Anterior cingulate cortex (tissue), 58 donors: ENCODE results near the gene ATP9B.

Experiments used
- DNase-seq, 58 donors: peaks; one replicate each; lab custom pipeline; 2025; lab: John Stamatoyannopoulos, UW

ATP9B gene

DNA sequence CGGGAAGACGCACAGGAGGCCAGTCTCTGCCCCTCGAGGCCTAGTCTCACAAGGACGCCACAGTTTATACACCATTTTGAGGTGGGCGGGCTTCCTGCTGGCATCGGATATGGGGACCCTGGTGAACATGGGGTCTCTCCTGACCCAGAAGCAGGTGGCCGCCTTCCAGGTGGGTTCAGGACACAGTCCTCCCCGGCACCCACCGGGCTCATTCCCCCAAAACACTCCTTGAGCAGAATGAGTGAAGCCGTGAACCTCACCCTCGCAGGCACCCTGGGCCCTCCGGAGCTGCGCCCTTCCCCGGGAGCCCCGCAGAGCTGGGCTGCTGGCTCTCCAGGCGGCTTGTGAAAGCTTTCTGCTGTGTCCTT, 333.0 kb downstream of the ATP9B start:
- no peak for DNase-seq

DNA sequence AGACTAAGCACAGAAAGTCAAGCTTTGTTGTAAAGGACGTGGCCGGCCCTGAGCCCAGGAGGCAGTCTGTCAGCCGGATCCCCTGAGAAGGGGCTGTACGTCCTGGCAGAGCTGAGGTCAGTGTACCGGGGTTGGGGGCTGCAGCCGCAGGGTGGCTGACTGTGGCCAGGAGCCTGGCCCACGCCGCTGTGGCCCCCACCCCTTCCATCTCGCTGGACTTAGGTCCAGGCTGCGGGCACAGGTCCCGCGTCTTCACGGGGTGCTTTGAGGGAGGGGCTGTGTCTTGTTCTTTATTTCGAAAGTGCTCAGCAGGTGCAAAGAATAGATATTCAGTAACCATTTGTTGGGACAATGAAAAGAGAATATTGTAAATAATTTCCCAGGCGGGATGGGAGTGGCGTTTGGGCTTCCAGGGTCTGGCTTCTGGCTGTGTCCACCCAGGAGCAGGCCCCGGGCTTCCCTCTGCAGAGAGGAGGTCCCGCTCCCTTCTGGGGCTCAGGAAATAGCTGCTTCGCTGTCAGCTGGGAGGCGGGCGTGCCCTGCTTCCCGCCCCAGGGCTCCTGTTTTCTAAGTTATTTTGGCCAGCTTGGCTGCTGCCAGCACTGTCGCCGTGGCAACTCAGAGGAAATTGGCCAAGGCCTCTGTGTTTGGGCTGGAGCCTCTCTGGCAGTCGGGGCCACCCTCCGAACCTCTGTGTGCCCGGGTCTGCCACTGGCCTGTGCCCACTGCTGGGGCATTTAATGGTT, 334.0 kb downstream of the ATP9B start:
- DNase-seq: peak in 49 of 58 donors; percentile 12 to 86 (median 59)

DNA sequence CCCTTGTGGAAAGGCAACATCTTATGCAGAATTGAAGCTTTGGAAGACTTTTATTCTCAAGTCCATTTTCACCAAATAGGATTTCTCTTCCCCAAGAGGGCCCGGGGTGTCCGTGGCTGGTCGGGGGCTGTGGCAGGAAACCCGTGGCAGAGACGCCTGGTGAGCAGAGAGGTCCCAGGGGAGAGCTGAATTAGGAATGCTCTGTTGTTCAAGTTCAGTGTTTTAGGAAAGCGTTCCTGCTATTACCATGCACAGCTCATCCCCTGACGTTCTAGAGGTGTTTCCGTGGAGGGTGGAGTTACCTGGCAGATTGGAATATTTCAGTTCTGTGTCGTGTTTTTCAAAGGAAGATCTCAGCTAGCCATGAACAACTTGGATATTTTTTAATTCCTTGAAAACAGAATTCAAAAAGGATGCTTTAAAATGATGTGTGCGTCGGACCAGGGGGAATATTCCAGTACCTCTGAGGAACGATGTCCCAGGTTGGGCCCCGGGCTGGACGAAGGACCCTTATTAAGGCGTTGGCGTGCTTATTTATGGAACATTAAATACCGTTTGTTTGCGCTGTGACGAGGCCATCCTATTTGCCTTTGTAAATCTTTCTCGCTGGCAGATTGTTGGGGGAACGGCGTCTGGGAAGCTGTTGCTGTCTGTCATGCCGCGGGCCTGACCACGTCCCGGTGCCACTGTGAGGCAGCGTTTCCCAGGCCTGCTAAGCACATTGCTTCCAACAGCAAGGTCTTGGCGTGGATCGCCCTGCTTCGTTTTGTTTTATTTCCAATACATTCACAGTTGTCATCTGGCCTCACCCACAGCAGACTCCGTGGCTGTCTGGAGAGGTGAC, 334.8 kb downstream of the ATP9B start:
- DNase-seq: no peak

DNA sequence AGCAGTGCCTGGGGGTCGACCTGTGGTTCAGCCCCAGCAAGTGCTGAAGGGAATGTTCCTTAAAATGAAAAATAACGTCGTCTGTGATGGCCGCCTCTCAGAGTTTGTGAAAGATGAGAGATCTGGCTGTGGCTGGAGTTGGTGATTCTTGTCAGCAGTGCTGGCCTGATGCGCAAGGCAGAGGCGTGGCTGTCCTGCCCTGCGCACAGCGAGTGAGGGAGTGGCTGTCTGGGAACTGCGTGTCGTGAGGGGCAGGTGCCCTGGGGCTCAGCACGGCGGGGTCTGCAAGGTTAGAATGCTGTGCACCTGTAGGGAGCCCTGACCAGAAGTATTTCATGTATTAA, 335.3 kb downstream of the ATP9B start:
- no peak for DNase-seq

DNA sequence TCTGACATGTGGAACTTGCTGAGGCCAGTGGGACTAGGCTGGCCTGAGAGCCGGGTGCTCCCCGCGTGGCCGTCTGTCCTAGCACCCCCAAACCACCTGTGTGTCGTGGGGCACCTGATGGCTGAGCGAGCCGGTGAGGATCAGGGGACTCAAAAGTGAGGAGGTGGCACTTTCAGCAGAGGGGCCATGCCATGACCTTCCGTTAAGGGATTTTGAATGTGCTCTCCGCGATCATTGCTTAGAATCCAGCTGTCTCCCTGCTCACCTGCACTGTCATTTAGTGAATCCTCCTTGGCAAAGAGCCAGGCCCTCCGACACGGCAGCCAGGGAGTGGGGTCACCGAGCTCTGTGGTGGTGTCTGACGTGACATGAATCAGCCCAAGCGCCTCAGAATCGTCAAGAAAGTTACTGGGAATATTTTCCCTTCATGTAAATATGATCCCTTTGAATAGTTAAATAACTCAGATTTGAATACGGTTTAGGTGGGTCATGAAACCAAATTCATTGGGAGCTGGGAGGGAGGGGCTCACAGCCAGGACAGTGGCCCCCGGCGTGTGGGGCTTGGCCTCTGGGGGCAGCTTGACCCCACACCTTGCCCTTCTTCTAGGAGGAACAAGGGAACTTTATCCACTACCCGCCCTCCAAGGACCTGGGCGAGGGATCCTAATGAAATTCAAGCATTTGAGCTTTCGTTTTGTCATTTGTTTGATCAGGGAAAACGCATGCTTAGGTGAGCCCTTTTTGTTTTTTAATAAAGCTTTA, 336.0 kb downstream of the ATP9B start:
- DNase-seq: no peak

DNA sequence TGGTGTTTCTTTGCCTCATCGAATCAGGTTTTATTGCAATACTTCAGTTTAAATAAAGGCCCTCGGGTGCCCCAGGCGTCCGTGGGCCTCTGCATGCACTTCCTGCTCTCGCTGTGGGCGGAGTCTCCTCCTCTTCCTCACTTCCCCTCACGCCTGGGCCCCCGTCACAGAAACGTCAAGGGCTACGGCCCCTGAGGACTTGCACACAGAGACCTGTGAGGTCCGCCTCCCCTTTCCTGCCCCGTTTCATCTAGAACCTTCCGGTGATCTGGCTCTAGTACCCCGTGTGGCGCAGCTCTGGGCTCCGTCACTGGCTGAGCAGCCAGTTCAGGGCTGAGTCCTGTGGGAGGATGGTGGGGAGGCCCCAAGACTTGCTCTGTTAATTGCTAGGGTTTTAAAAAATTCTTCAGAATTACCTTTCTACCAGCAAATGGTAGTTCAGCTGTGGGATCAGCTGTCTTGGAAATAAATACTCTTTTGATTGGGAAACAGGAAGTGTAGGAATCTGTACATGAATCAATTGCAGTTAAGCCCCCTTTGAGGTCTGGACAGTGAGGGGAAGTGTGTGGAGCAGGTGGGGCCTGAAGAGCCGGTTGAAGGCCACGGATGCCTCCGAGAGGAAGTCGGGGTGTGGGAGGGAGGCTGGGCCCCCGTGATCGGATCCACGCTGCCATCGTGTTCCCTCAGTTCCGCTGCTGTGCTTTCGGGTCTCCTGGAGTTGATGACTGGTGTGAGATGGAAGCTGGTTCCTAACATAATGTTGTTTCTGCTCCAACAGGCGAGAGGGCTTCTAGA, 336.8 kb downstream of the ATP9B start:
- DNase-seq: peak in 11 of 58 donors; percentile 9 to 40 (median 25)

DNA sequence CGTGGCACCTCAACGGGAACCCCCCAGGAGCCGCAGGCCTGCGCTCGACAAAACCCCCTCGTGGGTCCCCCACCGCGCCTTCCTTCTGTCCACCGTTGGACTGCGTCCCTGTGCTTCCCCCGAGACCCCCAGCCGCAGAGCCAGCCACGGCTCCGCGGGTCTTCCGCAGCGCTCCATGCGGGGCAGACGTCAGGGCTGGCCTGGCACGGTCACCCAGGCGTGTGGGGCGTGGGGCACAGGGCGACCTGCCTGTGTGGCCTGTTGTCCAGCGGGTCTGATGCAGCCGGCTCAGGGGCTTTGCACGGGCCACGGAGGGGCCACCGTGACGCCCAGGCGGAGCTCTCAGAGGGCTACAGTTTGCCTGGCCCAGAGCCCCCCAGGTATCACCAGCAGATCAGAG, 337.5 kb downstream of the ATP9B start:
- DNase-seq: no peak

DNA sequence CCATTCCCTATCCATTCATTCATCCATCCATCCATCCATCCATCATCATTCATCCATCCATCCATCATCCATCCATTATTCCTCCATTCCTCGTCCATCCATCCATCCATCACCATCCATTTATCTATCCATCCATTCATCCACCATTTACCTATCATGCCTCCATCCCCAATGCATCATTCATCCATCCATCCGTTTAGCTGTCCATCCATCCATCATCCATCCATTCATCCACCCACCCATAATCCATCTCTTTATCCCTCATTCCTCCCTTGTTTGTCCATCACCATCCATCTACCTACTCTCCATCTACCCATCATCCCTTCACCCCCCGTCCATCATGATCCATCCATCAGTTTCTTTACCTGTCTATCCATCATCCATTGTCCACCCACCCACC, 340.1 kb downstream of the ATP9B start:
- no peak for DNase-seq

DNA sequence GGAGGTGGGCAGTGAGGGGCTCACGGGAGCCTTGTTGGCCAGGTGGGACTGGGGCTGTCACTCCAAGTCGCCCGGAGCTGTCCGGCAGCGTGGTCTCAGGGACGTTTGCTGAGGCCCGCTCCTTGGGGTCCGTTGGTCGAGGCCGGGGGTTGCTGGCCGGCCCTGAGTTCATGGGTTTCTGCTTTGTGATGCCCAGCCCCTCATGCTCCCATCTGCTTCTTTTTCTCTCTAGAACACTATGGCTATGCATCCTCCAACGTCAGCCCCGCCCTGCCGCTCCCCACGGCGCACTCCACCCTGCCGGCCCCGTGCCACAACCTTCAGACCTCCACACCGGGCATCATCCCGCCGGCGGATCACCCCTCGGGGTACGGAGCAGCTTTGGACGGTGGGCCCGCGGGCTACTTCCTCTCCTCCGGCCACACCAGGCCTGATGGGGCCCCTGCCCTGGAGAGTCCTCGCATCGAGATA, 341.0 kb downstream of the ATP9B start:
- no peak for DNase-seq

DNA sequence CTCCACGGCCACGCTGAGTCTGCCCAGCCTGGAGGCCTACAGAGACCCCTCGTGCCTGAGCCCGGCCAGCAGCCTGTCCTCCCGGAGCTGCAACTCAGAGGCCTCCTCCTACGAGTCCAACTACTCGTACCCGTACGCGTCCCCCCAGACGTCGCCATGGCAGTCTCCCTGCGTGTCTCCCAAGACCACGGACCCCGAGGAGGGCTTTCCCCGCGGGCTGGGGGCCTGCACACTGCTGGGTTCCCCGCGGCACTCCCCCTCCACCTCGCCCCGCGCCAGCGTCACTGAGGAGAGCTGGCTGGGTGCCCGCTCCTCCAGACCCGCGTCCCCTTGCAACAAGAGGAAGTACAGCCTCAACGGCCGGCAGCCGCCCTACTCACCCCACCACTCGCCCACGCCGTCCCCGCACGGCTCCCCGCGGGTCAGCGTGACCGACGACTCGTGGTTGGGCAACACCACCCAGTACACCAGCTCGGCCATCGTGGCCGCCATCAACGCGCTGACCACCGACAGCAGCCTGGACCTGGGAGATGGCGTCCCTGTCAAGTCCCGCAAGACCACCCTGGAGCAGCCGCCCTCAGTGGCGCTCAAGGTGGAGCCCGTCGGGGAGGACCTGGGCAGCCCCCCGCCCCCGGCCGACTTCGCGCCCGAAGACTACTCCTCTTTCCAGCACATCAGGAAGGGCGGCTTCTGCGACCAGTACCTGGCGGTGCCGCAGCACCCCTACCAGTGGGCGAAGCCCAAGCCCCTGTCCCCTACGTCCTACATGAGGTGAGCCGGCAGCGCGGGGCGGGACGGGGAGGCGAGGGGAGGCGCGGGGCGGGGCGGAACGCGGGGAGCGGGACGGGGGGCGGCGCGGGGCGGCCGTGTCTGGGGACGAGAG, 341.8 kb downstream of the ATP9B start:
- no peak for DNase-seq

DNA sequence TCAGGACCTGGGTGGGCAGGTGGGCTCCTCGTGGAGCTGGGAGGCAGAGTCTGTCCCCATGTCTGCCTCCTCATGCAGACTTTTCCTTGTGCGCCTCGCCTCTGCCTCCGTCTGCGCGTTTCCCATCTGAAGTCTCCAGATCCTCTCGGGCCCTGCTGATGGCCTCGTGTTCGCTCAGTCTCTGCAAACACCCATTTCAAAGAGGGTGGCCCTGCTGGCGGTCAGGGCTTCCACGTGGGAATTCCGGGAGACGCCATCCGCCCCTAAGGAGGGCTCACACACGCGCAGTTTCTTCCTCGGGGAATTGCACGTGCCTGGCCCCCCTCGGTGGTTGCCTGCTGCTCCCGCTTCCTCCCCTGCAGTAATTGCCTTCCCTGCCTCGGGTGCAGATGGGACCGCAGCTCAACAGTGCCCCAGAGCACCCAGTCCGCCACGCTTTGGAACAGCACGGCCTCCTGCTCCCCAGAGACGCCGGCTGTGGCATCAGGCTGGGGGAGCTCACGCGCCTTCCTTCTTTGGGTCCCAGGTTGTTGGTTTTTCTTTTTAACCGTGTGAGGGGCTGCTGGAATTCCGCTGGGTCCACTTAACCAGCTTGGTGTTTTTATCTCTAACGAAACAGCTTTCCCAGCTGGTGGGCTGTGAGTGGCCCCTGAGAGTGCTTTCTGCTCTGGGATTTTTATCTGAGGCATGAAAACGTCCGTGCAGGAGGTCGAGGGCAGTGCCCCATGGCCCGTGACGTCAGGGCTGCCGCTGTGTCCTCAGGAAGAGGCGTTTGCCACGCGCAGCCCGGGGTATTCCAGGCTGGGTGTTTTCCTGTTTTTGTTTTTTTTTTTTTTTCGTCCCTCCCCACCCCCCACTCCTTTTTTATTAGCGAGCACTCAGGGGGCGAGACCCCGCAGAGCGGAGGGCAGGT, 342.7 kb downstream of the ATP9B start:
- no peak for DNase-seq

DNA sequence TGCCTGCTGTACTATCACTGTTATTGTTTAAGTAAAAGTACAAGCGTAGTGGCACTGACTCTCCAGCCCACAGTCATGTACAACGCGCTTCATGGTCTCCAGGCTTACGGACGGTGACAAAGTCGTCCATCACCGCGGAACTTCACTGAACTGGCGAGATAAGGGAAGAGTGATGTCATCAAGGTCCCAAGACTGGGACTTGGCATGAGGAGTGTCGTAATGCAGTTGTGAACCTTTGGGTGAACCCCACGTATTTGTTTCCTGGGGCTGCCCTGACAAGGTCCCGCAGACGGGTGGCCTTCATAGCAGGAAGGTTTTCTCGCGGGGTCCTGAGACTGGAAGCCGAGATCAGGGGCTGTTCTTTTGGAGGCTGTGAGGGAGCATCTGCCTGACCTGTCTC, 343.8 kb downstream of the ATP9B start:
- DNase-seq: no peak

DNA sequence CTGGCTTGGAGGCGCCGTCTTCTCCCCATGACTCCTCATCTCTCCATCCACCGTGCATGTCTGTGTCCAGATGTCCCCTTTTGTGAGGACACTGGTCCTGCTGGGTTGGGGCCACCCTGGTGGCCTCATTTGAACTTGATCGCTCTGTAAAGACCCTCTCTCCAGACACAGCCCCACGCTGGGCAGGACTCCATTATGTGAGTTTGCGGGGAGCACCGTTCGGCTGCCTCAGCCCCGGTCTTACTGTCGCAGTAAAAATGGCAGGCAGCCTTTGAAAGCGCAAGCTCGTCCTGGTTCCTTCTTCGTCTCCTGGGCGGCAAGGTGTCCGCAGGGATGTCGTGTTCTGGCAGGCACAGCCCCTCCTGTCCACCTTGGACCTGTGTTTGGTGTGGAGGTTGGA, 344.2 kb downstream of the ATP9B start:
- no peak for DNase-seq

DNA sequence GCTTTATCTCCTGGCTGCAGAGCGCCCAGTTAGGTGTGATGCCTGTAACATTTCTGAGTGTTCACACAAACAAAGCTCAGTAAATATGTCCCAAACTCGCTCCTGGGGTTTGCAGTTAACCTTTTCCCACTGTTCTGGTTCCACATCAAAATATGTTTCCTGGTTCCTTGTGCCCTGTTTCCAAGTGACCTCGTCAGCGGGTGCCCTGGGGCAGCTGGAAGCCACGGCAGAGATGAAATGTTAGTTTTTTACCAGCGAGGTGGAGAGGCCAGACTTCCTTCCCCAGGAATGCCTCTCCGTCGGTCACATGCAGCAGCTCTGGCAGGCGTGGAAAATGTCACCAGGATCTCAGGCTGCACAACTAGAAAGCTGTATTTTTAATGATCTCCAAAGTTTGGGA, 344.7 kb downstream of the ATP9B start:
- DNase-seq: no peak

DNA sequence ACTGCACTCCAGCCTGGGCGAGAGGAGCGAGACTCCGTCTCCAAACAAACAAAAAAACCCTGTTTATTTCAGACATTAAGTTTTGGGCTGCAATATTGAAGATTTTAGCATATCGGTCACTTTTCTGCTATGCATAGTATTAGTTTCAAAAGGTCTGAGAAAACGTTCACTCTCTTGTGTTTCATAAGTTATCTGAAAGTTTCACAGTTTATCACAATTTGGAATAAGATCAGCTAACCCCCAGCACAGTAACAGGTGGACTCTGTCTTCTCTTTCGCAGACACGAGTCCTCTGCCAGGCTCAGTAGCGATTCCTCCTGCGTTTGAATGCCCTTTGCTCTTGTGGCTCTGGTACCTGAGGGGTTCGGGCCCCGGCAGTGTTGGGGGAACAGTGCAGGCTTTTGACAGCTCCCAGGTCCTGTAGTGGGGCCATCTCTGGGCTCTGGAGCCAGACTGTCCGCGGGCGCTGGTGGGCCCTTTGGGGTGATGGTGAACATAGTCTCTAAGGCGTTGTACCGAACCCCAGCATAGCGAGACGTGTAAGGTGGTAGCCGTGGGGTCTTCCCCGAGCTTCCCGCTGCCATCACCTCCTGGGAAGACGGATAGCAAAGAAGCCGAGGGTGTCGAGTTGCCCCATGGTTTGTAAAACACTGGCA, 347.0 kb downstream of the ATP9B start:
- no peak for DNase-seq

DNA sequence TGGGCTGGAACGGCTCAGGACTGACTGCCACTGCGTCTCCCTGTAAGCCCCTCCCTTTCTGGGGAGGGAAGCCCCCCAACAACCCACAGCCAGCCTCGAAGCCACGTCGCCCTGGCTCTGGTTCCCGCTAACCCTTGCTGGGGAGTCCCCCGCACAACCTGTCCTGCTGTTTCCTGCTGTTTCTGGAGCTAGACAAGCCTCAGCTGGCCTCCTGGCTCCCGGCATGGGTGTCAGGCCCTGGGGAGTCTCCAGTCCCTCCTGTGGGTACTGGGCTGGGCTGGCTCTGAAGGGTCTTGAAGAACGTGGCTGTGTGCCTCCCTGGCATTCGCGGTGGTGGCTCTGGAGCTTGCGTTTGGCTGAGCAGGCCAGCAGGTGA, 347.5 kb downstream of the ATP9B start:
- DNase-seq: no peak

DNA sequence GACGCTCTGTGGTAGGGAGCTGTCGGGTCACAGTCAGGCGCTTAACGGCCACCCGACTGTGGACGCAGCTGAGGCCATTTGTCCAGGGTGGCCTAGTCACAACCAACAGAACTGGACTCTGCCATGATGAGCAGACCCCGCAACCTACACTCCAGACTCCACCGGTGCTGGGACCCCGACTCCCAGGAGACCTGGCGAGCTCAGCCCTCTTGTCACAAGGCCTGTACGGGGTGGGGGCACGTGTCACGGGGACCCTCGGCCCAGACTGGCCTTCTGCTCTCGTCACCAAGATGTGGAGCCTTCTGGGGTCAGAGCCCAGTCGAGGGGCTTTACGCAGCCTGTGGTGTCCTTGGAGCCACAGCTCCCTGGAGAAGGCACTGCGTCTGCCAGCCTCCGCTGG, 349.0 kb downstream of the ATP9B start:
- no peak for DNase-seq

DNA sequence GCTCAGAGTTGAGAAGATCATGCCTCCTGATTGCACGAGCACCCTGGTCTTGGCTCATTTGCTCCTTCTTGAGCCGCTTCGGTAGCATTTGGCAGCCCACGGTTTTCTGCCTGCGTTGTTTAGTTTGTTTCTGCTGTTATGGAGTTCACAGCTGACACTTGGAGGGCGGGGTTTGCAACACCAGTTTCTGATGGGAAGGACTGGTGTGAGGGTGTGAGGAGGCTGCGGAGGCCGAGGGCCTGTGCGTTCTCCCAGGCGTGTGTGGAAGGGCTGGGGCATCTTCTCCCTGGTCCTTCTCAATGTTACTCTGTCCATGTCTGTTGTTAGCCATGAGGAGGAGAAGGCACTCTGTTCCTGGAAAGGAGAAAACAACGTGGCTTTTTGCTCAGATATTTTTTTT, 349.4 kb downstream of the ATP9B start:
- DNase-seq: no peak
